GM18499 (cell line): ENCODE data around the gene TMSB15B.
"Not testable (repeated sequence)": the region's sequence is repeated elsewhere in the genome, so short reads cannot be mapped to it uniquely, and the experiment has no call there.

Experiments used
- ATAC-seq: cut with Tn5 transposase; IDR thresholded peaks from one replicate; pipeline ENCODE4 v1.9.1; 2021; ENCODE audit warnings: moderate number of reproducible peaks; ENCODE audit not compliant: insufficient read depth, unreplicated experiment

Gene TMSB15B

GRCh38 chrX:104015576-104015975 lies 53.1 kb downstream of the TMSB15B start:
- ATAC-seq: not testable (repeated sequence)
